Activated CD8-positive, alpha-beta T cell treated with anti-CD3 and anti-CD28 coated beads for 36 hours (primary cell): Measurements from ENCODE around the gene POU2F1. TPM values are rescaled to one million over a fixed set of nuclear protein-coding genes. Genes with fewer than 3 reads are reported as not detected.
"Not testable (repeated sequence)": the region's sequence is repeated elsewhere in the genome, so short reads cannot be mapped to it uniquely, and the experiment has no call there.

Source experiments
- ATAC-seq: fragments of 200-7000 bp; cut with Tn5 transposase; one replicate; pipeline ENCODE4 v1.10.0; 2021; ENCODE audit warnings: mild to moderate bottlenecking, moderate library complexity
- CTCF ChIA-PET: fragments of 350-600 bp; sonication (Branson Sonifier 250); formaldehyde crosslinking; loops from one replicate; lab custom pipeline; 2021; ENCODE audit warnings: antibody characterized with exemption; lab: Charles Lee
- POLR2A ChIA-PET: fragments of 350-600 bp; sonication (Branson Sonifier 250); formaldehyde crosslinking; loops from one replicate; lab custom pipeline; 2021; ENCODE audit warnings: antibody characterized with exemption; lab: Charles Lee
- DNase-seq: peaks from one replicate; pipeline ENCODE4 v3.0.0-alpha.2; 2020
- H3K27ac Mint-ChIP-seq: one replicate; pipeline ENCODE4 v1.8.0; 2021; ENCODE audit warnings: mild to moderate bottlenecking, mixed read lengths
- H3K27me3 Mint-ChIP-seq: one replicate; pipeline ENCODE4 v1.8.0; 2021; ENCODE audit warnings: mixed read lengths
- H3K36me3 Mint-ChIP-seq: one replicate; pipeline ENCODE4 v1.8.0; 2021; ENCODE audit warnings: low read depth, mixed read lengths
- H3K4me1 Mint-ChIP-seq: one replicate; pipeline ENCODE4 v1.8.0; 2021; ENCODE audit warnings: low read depth, mixed read lengths
- H3K4me3 Mint-ChIP-seq: one replicate; pipeline ENCODE4 v1.8.0; 2021; ENCODE audit warnings: mild to moderate bottlenecking, moderate library complexity, mixed read lengths
- H3K9me3 Mint-ChIP-seq: one replicate; pipeline ENCODE4 v1.8.0; 2021; ENCODE audit warnings: mixed read lengths
- intact Hi-C: fragments of 100-400 bp; cut with micrococcal nuclease; formaldehyde crosslinking; loops from one replicate; pipeline ENCODE4 v1.10.0; 2022
- total RNA-seq, 2 experiments: library from RNA; stranded (reverse); gene quantifications; one replicate each; pipeline ENCODE4 v1.2.3, GENCODE V29; 2021
- TF ChIP-seq, protein P1 (sequence below): fragments of 200-600 bp; IDR thresholded peaks from one replicate; pipeline ENCODE4 v1.8.0; 2022; ENCODE audit warnings: antibody characterized with exemption, mild to moderate bottlenecking

POU2F1 gene
- total RNA-seq, 2 experiments from 2014 or later, result 23.6 to 24.2 TPM

DNA sequence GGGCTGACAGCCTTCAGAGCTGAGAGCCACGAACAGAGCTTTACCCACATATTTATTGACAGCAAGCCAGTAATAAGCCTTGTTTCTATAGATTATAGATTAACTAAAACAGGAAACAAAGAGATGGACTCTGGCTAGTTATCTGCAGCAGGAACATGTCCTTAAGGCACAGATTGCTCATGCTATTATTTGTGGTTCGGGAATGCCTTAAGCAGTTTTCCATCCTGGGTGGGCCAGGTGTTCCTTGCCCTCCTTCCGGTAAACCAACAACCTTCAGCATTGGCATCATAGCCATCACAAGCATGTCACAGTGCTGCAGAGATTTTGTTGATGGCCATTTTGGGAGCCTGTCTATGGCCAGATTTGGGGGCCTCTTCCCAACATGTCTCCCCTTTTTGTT is 96.8 kb downstream of the POU2F1 start:
- Mint-ChIP-seq H3K9me3 (peaks cover 50% of the 10 kb centered on the region), H3K4me1 (peaks cover 7% of the 10 kb centered on the region), H3K36me3 (peaks cover 68% of the 10 kb centered on the region), H3K27ac (no peak overlapping the region), H3K4me3 (no peak overlapping the region), H3K27me3 (no peaks in the 10 kb centered on the region)
- DNase-seq, result no peak
- TF ChIP-seq, protein P1, sequence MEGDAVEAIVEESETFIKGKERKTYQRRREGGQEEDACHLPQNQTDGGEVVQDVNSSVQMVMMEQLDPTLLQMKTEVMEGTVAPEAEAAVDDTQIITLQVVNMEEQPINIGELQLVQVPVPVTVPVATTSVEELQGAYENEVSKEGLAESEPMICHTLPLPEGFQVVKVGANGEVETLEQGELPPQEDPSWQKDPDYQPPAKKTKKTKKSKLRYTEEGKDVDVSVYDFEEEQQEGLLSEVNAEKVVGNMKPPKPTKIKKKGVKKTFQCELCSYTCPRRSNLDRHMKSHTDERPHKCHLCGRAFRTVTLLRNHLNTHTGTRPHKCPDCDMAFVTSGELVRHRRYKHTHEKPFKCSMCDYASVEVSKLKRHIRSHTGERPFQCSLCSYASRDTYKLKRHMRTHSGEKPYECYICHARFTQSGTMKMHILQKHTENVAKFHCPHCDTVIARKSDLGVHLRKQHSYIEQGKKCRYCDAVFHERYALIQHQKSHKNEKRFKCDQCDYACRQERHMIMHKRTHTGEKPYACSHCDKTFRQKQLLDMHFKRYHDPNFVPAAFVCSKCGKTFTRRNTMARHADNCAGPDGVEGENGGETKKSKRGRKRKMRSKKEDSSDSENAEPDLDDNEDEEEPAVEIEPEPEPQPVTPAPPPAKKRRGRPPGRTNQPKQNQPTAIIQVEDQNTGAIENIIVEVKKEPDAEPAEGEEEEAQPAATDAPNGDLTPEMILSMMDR, result no peak
- ChIA-PET CTCF (no interaction called here), POLR2A (no interaction called here)
- intact Hi-C loops, result no loop called here
- ATAC-seq, result no peak

DNA sequence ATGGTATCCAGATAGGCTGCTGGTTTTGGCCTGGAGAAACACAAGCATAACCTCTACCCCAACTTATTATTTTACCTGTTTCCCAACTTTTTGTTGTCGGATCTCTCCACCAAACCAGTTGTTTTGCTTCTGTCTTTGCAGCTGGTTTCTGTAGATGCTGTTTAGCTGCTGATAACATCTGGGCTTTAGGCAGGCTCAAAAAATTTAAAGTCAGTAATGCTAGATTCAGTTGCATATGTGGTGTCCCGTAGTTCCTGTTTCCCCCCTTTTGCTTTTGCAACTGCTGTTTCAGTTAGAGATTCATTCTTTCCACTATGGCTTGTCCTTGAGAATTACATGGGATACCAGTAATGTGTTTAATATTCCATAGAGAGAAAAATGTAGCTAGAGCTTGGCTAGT is 98.5 kb downstream of the POU2F1 start:
- H3K36me3 Mint-ChIP-seq, result peaks cover 76% of the 10 kb centered on the region
- H3K27me3 Mint-ChIP-seq, H3K4me3 Mint-ChIP-seq, H3K4me1 Mint-ChIP-seq, POLR2A ChIA-PET, CTCF ChIA-PET, intact Hi-C loops, DNase-seq, H3K27ac Mint-ChIP-seq, ATAC-seq: not testable (repeated sequence)
- peaks cover 60% of the 10 kb centered on the region for H3K9me3 Mint-ChIP-seq

DNA sequence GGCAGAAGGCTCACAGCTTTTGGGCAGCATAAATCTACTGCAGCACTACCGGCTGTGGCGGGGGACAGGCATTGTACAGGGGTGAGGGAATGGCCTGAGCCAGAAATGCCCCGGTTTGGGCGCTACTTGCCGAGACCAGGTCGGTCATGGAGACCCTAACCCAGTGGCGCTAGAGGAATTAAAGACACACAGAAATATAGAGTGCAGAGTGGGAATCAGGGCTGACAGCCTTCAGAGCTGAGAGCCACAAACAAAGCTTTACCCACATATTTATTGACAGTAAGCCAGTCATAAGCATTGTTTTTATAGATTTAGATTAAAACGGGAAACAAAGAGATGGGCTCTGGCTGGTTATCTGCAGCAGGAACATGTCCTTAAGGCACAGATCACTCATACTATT is 101.8 kb downstream of the POU2F1 start:
- Mint-ChIP-seq H3K9me3 (peaks cover 56% of the 10 kb centered on the region), H3K27me3 (no peaks in the 10 kb centered on the region), H3K4me3 (no peak overlapping the region), H3K27ac (no peak overlapping the region), H3K36me3 (peaks cover 75% of the 10 kb centered on the region), H3K4me1 (no peaks in the 10 kb centered on the region)
- intact Hi-C loops, result no loop called here
- DNase-seq, result no peak
- ChIA-PET CTCF (no interaction called here), POLR2A (no interaction called here)
- TF ChIP-seq, protein P1, result no peak
- ATAC-seq, result no peak

DNA sequence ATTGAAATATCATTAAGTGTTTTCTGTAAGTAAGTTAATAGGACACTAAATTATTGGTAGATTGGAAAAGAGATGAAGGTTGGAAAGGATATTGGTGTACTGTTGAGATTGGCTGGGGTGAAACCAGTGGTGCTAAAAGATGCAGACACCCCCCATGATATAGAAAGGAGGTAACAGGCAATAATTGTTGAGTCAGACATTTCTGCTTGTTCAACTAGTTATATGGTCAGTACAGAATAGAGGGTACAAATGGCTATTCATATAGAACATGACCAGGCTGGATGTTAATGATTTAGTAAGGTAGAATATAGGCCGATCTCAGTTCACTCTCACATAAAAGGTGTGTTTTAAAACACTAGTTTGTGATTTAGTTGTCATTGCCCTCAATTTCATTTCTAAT is 104.5 kb downstream of the POU2F1 start:
- ATAC-seq (no peak), DNase-seq (no peak)
- H3K4me1 Mint-ChIP-seq, result peaks cover 6% of the 10 kb centered on the region
- H3K27me3 Mint-ChIP-seq, result no peaks in the 10 kb centered on the region
- POLR2A ChIA-PET, result no interaction called here
- no peak overlapping the region for H3K4me3 Mint-ChIP-seq
- H3K9me3 Mint-ChIP-seq, result peaks cover 36% of the 10 kb centered on the region
- TF ChIP-seq, protein P1, result no peak
- H3K36me3 Mint-ChIP-seq, result peaks cover 54% of the 10 kb centered on the region
- CTCF ChIA-PET, result no interaction called here
- H3K27ac Mint-ChIP-seq, result no peak overlapping the region
- intact Hi-C loops, result no loop called here

DNA sequence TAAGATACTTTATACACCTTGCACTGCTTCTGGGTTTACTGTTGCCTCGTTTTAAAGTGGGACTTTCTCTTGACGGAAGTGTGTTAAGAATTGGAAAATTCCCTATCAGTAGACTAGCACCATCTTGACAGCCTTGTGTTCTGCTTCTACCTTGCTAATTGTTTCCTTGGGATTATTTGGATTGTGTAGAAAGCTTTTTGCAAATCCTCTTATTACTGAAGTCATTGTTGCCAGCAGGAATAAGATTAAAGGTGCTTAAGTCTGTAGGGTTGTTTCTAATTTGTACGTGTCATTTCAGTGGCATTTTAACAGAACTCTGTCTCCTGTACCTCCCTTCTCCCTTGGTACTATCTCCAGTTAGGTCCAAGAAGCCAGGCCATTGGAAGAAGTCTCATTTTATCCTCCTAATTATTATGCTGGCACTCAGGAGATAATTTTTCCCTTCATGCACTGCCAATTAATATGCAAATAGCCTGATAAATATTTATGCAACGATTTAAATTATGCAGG is 107.7 kb downstream of the POU2F1 start:
- POLR2A ChIA-PET, result no interaction called here
- intact Hi-C loops, result no loop called here
- H3K27ac Mint-ChIP-seq, result no peak overlapping the region

More for the DNA sequence above, 107.7 kb downstream of the POU2F1 start:
- H3K9me3 Mint-ChIP-seq, result peaks cover 9% of the 10 kb centered on the region
- H3K4me1 Mint-ChIP-seq, result peaks cover 22% of the 10 kb centered on the region
- TF ChIP-seq, protein P1, result no peak
- CTCF ChIA-PET, result no interaction called here
- ATAC-seq (no peak), DNase-seq (no peak)
- H3K4me3 Mint-ChIP-seq, result no peak overlapping the region
- H3K27me3 Mint-ChIP-seq, result no peaks in the 10 kb centered on the region
- H3K36me3 Mint-ChIP-seq, result peaks cover 33% of the 10 kb centered on the region
